PC-9 (cell line): ENCODE data around the gene TSPEAR.

ENCODE experiments used
- CTCF ChIP-seq: fragments of 200-600 bp; sonication (generic); conservative IDR thresholded peaks from 2 replicates; pipeline ENCODE4 v1.6.1; 2017; ENCODE audit warnings: mixed run types, antibody characterized with exemption, mild to moderate bottlenecking, moderate library complexity
- EZH2 ChIP-seq: fragments of 200-600 bp; sonication (generic); IDR thresholded peaks from 2 replicates; pipeline ENCODE4 v1.8.0; 2017; ENCODE audit warnings: antibody characterized with exemption, low read depth

- no peak for TF ChIP-seq CTCF
- TF ChIP-seq EZH2: no peak
Measured at GRCh38 chr21:44702973-44703730, 8.2 kb downstream of the TSPEAR start.
